Activated T-cell treated with anti-CD3 and anti-CD28 coated beads, Interleukin-2, amount 50 U/mL, for 4 hours (primary cell): ENCODE results near the gene HTR6. TPM values are rescaled to one million over a fixed set of nuclear protein-coding genes. Genes with fewer than 3 reads are reported as not detected.
A peak's percentile ranks its signal among the peaks of the same experiment; 100 is the strongest.

ENCODE experiments used
- ATAC-seq, 2 donors: fragments of 200-7000 bp; cut with Tn5 transposase; one replicate each; pipeline ENCODE4 v1.10.0; 2021
- DNase-seq: peaks from one replicate; pipeline ENCODE4 v3.0.0-alpha.2; 2020
- H3K27me3 Mint-ChIP-seq: one replicate; pipeline ENCODE4 v1.8.0; 2021; ENCODE audit warnings: low read depth, mixed read lengths
- H3K36me3 Mint-ChIP-seq: one replicate; pipeline ENCODE4 v1.8.0; 2022; ENCODE audit warnings: mixed read lengths; ENCODE audit not compliant: insufficient read depth
- H3K4me1 Mint-ChIP-seq: one replicate; pipeline ENCODE4 v1.8.0; 2021; ENCODE audit warnings: low read depth, mixed read lengths
- H3K4me3 Mint-ChIP-seq: one replicate; pipeline ENCODE4 v1.8.0; 2021; ENCODE audit warnings: mild to moderate bottlenecking, moderate library complexity, mixed read lengths
- H3K9me3 Mint-ChIP-seq: one replicate; pipeline ENCODE4 v1.8.0; 2021; ENCODE audit warnings: mixed read lengths
- total RNA-seq, 3 donors: library from RNA; stranded (reverse); gene quantifications; one replicate each; pipeline ENCODE4 v1.2.1, GENCODE V29; 2021

Gene HTR6
- total RNA-seq, 3 donors from 2014 or later: 0.11 to 0.43 (median 0.11) TPM

DNA sequence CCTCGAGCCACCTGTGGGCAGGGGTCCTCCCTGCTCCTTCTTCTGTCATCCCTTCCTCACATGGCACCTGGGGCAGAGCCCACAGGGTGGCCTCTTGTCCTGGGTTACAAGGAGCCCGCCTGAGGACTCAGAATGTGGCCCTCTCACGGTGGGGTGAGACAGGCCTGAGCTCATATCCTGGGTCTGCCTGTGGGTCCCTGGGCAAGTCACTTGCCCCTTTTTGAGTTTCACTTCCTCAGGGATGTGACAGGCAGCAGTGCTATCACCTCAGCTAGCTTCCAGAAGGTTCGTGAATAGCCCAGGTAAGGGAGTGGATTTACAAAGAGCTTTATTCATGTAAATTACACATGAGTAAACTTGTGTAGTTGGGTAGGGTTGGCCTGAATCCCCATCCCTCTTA lies 33.5 kb downstream of the HTR6 start:
- Mint-ChIP-seq H3K4me1 (no peaks in the 10 kb centered on the region), H3K4me3 (no peak overlapping the region), H3K9me3 (no peaks in the 10 kb centered on the region), H3K36me3 (peaks cover 17% of the 10 kb centered on the region), H3K27me3 (no peaks in the 10 kb centered on the region)
- no peak for ATAC-seq
- DNase-seq: no peak

DNA sequence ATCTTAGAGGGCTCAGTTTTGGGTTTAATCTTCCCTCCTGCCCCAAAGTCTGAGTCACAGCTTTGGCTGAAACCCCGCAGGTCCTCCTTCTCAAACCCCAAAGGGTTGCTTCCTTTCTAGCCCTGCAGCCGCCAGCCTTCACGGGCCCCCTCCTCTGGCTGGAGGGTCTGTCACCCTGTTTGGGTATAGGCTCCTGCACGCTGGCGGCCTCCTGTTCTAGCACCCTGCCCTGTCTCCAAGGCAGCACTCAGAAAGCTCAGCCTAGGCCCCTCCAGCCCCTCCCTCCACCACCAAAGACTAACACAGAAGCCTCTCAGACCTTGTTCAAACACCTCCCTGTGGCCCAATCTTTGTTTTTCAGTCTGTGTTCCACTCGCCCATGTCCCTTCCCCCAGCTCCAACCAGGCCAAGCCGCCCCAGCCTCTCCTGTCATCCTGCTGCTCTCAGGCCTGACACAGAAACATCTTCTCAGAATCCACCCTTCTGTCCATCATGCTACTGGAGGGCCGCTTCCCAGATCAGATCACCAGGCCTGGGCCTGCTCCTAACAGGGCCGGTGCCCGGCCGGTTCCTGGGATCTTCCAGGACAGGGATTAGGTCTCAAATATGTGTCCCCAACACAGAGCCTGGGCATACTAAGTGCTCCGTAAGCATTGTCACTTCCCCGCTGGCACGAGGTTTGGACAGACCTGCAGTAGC lies 35.6 kb downstream of the HTR6 start:
- no peak for ATAC-seq

DNA sequence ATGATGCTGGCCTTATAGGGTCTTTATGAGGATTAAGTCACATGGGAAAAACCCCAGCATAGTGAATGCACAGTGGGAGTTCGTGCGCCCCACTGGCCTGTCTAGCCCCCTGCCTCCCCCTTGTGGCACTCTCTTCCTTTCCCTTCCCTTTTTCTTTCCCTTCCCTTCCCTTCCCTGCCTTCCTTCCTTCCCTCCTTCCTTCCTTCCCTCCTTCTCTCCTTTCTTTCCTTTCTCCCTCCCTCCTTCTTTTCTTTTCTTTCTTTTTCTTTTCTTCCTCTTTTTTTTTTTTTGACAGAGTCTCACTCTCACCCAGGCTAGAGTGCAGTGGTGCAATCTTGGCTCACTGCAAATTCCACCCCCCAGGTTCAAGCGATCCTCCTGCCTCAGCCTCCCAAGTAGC lies 38.6 kb downstream of the HTR6 start:
- H3K36me3 Mint-ChIP-seq: peaks cover 15% of the 10 kb centered on the region
- H3K9me3 Mint-ChIP-seq: no peaks in the 10 kb centered on the region
- H3K4me3 Mint-ChIP-seq: no peak overlapping the region
- H3K27me3 Mint-ChIP-seq: no peaks in the 10 kb centered on the region
- H3K4me1 Mint-ChIP-seq: peaks cover 7% of the 10 kb centered on the region
- no peak for DNase-seq
- no peak for ATAC-seq

More for the DNA sequence above, 35.6 kb downstream of the HTR6 start:
- H3K27me3 Mint-ChIP-seq: no peaks in the 10 kb centered on the region
- no peak overlapping the region for H3K4me3 Mint-ChIP-seq
- H3K36me3 Mint-ChIP-seq: peaks cover 12% of the 10 kb centered on the region
- H3K4me1 Mint-ChIP-seq: peaks cover 7% of the 10 kb centered on the region
- no peak for DNase-seq
- H3K9me3 Mint-ChIP-seq: no peaks in the 10 kb centered on the region

DNA sequence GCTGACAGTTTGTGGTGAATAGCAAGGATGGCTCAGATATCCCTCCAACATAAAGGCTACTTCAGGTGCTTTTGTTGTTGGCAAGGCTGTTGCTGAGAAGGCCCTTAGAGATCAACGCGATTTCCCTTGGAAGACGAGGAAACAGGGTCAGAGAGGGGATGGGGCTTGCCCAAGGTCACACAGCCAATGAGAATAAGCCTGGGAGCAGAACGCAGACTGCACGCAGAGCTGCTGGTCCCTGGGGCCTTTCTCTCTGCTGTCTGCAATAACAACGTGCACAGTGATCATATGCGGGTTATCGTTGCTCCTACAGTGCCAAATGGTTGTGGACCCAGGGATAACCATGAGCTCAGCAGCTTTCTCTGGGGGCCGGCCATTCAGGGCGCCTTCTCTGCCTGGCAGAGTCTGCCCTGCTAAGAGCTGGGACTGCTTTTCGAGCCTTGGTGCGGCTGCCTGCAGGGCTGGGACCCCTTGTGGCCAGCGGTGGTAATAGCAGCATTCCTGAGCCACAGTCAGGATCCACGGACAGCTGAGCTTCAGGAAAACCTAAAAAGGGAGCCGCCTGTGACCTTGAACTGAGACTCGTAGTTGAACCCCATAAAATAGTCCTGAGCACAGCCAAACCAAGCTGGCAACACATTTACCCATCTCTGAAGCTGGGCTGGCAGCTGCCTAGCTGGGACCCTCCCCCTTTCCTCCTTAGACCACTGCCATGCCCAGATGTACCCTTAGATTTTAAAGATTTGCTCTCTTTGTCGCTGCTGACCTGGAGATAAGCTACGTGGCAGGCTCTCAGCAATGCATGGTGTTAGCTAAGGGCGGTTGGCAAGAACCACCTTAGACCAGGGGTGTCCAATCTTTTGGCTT lies 39.8 kb downstream of the HTR6 start:
- DNase-seq (peak; percentile 57), ATAC-seq (peak; percentile 71 to 76)
- H3K9me3 Mint-ChIP-seq: no peaks in the 10 kb centered on the region
- no peaks in the 10 kb centered on the region for H3K27me3 Mint-ChIP-seq
- peaks cover 10% of the 10 kb centered on the region for H3K4me1 Mint-ChIP-seq
- peaks cover 18% of the 10 kb centered on the region for H3K36me3 Mint-ChIP-seq
- H3K4me3 Mint-ChIP-seq: no peak overlapping the region

DNA sequence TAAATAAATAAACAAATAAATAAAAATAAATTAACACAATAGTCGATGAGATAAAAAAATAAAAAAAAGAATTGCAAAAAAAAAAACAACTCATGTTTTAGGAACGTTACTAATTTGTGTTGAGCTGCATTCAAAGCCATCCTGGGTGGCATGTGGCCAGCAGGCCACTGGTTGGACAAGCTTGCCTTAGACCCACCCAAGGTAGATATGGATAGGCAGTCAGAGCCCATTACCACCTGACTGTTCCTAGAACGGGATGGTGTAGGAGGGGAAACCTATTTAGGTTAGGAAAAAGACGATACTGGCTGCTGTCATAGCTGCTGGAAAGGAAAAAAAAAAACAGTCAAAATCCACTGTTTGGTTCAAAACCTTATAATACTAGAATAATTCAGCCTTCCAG lies 40.8 kb downstream of the HTR6 start:
- Mint-ChIP-seq H3K4me1 (peaks cover 13% of the 10 kb centered on the region), H3K27me3 (no peaks in the 10 kb centered on the region), H3K9me3 (no peaks in the 10 kb centered on the region), H3K4me3 (no peak overlapping the region), H3K36me3 (peaks cover 17% of the 10 kb centered on the region)
- ATAC-seq (no peak), DNase-seq (no peak)

DNA sequence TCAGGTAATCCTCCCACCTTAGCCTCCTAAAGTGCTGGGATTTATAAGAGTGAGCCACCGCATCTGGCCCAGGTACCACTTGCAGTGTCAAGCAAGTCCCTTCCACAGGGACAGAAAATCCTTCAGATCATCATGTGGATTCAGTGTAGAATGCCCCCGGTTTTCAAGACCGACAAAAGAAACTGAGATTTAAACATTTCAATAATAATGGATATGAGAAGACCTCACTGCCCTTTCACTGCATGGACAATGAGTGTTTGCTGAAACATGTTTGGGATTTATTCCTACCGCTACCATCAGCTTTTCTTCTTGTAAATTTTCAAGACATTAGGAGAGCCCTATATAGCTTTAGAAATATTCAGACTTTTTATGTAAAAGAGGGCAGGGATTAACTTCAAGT lies 41.5 kb downstream of the HTR6 start:
- no peaks in the 10 kb centered on the region for H3K9me3 Mint-ChIP-seq
- H3K4me3 Mint-ChIP-seq: no peak overlapping the region
- DNase-seq (no peak), ATAC-seq (no peak)
- H3K27me3 Mint-ChIP-seq: no peaks in the 10 kb centered on the region
- H3K36me3 Mint-ChIP-seq: peaks cover 18% of the 10 kb centered on the region
- peaks cover 20% of the 10 kb centered on the region for H3K4me1 Mint-ChIP-seq

DNA sequence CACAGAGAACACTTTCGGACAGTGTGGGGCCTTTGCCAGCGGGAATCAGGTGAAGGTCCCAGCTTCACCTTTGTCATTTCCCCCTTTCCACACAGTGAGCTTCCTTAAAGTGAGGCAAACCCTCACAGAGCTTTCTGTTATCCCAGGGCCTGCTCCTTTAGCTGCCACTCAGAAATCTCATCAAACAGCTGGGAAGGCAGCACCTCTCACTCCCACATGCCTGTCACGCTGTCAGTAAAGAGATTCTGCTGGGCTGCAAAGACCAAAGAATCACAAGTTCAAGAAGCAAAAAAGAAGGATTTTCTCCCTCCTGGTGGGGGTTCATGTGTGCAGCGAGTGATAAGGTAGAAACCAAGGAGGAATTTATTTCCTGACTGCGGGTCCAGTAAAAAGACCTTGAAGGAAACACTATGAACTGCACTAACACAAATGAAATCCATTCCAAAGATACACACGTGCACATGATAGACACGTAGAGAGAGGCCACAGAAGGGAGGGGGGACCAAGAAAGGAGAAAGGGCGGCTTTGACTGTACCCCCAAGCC lies 44.0 kb downstream of the HTR6 start:
- Mint-ChIP-seq H3K9me3 (no peaks in the 10 kb centered on the region), H3K4me3 (no peak overlapping the region), H3K27me3 (no peaks in the 10 kb centered on the region), H3K4me1 (peaks cover 27% of the 10 kb centered on the region), H3K36me3 (peaks cover 22% of the 10 kb centered on the region)
- no peak for ATAC-seq
- DNase-seq: no peak

DNA sequence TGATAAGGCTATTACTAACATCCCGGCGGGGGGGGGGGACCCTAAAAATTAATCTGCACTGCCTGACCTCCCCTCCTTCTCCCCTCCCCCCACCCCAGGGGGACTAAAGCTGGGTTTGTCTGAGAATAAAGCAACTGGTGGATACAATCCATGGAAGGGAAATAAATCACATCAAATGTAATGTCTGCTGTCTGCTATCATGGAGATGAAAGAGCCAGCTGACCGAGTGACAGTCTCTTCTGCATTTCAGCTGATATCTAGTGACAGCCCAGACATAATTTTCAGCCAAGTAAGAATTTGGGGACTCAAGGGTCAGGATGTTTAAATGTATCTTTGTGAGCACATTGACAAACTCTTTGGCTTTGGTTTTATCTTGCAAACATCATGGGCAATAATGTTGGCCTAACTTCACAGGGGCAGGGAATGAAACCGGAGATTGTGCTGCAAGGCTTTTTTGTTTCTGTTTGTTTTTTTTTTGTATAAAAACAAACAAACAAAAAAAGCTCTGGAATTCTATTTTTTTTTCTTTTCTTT lies 44.7 kb downstream of the HTR6 start:
- H3K36me3 Mint-ChIP-seq: peaks cover 24% of the 10 kb centered on the region
- H3K9me3 Mint-ChIP-seq: no peaks in the 10 kb centered on the region
- ATAC-seq (no peak), DNase-seq (no peak)
- no peaks in the 10 kb centered on the region for H3K27me3 Mint-ChIP-seq
- H3K4me1 Mint-ChIP-seq: peaks cover 22% of the 10 kb centered on the region
- H3K4me3 Mint-ChIP-seq: no peak overlapping the region

DNA sequence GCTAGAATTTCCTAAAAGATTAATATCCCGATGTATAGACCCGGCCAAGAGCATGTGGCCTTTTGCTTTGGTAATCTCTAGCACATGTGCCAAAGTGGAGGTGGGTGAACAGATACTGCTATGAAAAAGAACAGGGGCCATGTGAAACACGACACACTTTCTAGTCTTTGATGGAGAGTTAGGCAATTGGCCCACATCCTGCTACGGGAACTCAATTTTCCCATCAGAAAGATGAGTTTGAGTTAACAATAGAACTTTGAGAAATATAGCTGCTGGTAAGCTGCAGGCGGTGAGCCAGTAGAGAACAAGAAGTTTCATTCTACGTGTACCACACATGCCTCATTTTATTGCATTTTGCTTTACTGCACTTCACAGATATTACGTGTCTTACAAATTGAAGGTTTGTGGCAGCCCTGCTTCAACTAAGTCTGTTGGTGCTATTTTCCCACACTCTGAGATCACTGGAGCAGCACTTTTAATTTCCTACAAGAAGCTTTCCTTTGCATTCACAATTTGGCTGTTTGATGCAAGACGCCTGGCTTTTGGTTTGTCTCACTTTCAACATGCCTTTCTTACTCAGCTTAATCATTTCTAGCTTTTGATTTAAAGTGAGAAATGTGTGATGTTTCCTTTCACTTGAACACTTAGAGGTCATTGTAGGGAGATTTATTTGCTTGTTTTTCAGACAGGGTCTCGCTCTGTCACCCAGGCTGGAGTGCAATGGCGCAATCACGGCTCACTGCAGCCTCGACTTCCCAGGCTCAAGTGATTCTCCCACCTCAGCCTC lies 46.3 kb downstream of the HTR6 start:
- peaks cover 25% of the 10 kb centered on the region for H3K4me1 Mint-ChIP-seq
- no peaks in the 10 kb centered on the region for H3K9me3 Mint-ChIP-seq
- no peak overlapping the region for H3K4me3 Mint-ChIP-seq
- no peak for DNase-seq
- H3K27me3 Mint-ChIP-seq: no peaks in the 10 kb centered on the region
- peaks cover 24% of the 10 kb centered on the region for H3K36me3 Mint-ChIP-seq
- ATAC-seq: peak; percentile 68 to 75

DNA sequence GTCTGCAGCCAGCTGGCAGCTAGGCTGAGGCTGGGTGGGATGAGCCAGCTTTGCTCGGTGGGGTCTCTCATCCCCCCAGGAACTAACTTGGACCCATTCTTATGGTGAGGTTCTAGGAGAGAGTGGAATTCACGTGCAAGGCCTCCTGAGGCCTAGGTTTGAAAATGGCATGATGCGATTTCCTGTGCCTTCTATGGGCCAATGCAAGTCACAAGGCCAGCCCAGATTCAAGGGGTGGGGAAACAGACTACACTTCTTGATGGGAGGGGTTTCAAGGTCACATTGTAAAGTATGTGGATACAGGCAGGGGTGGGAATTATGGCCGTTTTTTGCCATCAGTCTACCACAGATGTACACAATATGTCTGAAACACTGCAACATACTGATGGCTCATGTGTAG lies 48.3 kb downstream of the HTR6 start:
- Mint-ChIP-seq H3K27me3 (no peaks in the 10 kb centered on the region), H3K4me3 (no peak overlapping the region), H3K4me1 (peaks cover 25% of the 10 kb centered on the region), H3K9me3 (no peaks in the 10 kb centered on the region), H3K36me3 (peaks cover 19% of the 10 kb centered on the region)
- ATAC-seq (no peak), DNase-seq (no peak)

DNA sequence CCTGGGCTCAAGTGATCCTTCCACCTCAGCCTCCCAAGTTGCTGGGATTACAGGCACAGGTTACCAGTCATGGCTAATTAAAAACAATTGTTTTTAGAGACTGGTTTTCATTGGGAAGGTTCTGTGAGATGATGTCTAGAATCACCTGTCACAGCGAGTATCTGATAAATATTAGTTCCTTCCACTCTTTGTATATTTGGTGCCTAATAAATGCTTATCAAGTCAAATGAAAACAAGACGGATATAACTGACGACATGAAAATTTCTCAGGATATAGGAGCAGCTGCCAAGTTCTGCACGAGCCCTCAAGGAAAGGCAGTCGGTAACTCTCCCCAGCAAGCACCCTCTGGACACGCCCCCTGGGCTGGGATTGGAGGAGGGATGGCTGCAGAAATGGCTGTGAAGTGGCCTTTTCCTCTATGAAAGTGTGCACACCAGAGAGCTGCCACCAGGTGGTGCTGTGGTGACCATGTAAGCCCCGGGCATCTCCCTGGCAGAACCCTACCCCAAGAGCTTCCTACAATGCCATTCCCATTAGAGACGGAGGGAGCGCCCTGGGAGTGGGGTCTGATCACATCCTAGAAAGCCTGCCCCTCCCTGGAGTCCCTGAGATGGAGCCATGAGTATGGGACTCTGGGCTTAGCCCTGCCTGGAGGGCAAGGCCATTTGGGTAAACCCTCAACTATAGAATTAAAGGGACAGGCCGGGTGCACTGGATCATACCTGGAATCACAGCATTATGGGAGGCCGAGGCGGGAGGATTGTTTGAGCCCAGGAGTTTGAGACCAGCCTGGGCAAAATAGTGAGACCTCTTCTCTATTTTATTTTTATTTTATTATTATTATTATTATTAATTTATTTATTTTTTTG lies 50.9 kb downstream of the HTR6 start:
- H3K4me3 Mint-ChIP-seq: no peak overlapping the region
- no peaks in the 10 kb centered on the region for H3K9me3 Mint-ChIP-seq
- peaks cover 18% of the 10 kb centered on the region for H3K4me1 Mint-ChIP-seq
- DNase-seq: peak; percentile 75
- H3K27me3 Mint-ChIP-seq: no peaks in the 10 kb centered on the region
- peaks cover 9% of the 10 kb centered on the region for H3K36me3 Mint-ChIP-seq
- ATAC-seq: peak; percentile 77 to 78

DNA sequence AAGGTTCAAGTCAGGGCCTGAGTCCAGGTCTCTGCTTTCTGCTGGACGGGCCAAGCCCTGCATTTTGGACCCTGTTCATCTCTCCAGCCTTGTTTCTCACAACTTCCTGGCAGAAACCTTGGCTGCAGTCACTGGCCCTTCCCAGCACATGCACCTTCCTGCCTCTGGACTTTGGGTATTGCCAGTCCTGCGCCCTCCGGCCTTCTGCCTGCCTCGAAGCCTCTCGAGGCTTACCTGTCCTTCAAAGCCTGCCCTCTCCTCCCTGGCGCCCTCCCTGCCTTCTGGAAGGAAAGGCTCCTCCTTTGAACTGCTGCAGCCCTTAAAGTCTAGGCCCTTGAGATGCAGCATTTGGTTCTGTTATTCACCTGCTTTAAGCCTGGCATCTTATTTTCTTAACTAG lies 52.8 kb downstream of the HTR6 start:
- no peak for ATAC-seq
- no peak for DNase-seq
- H3K36me3 Mint-ChIP-seq: peaks cover 12% of the 10 kb centered on the region
- H3K9me3 Mint-ChIP-seq: no peaks in the 10 kb centered on the region
- H3K27me3 Mint-ChIP-seq: no peaks in the 10 kb centered on the region
- no peak overlapping the region for H3K4me3 Mint-ChIP-seq
- peaks cover 4% of the 10 kb centered on the region for H3K4me1 Mint-ChIP-seq

DNA sequence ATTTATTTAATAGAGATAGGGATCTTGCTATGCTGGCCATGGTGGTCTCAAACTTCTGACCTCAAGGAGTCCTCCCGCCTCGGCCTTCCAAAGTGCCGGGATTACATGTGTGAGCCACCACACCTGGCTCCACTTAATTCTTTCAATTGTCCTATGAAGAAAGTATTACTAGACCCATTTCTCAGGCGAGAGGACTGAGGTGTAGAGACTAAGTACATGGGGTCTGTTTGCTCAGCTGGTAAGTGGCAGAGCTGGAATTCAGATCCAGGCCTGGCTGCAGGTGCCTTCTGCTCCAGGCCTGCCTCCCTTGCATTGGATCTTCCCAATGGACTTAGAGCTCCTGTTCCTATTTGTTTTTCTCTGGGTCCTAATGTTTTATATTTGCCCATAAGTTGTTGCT lies 55.5 kb downstream of the HTR6 start:
- no peak for ATAC-seq

More for the DNA sequence above, 55.5 kb downstream of the HTR6 start:
- Mint-ChIP-seq H3K9me3 (no peaks in the 10 kb centered on the region), H3K4me3 (no peak overlapping the region), H3K4me1 (peaks cover 4% of the 10 kb centered on the region), H3K36me3 (peaks cover 7% of the 10 kb centered on the region), H3K27me3 (no peaks in the 10 kb centered on the region)
- DNase-seq: no peak
